Hematopoietic multipotent progenitor cell treated with erythropoietin and hydrocortisone succinate and interleukin-3 and kit ligand, for 8 days (in vitro differentiated cells): ENCODE measurements around the gene ZKSCAN1.
"Not testable (repeated sequence)": the region's sequence is repeated elsewhere in the genome, so short reads cannot be mapped to it uniquely, and the experiment has no call there.

ENCODE experiments used
- DNase-seq: peaks from one replicate; pipeline ENCODE4 v3.0.0-alpha.2; 2015

Gene ZKSCAN1

DNA sequence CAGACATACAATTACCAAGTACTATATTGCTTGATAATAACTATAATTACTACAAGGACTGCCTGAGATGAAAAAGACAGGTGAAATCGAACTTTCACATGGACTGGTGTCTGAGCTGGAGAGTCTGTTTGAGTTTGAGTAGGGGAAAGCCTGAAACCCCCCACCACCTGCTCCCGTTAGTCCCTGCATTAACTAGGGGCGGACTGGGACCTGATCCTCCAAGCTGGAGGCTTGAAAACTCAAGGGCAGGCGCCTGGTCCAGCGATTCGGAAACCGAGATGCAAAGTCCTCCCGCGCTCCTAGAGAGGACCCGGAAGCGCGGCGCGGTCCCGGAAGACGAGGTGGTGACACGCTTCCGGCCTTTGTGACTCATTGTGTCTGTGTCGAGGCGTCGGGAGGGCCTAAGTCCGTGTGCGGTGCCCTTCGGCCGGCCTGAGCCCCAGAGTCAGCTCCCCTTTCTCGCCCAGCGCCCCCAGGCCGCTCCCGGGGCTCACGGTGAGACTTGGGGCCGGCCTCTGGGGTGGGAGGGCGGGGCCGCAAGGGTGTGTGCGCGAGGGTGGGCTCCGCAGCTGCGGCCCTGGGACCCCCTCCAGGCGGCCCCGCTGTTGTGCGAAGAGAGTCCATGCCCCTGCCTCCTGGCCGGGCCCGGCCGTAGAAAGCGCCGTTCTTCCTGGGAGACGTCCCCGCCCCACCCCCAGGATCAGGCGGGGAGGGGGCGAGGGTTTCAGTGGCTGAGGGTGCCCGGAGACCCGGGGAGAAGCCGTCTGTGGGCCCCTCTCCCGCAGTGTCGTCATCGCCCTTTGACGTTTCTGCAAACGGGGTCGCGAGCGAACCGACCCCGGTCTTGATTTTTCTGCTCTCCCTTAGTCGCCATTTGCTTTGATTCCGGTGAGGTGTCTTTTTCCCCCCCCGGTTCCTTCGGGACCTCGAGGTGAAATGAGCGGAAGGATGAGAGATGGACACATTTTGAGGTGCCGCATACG, at the start of gene ZKSCAN1:
TSS of gene ZKSCAN1 (plus strand) at position 365 of the 983 bp plus-strand sequence. CDS start 7,911 bp downstream, outside the sequence.
- peak; percentile 95 for DNase-seq

DNA sequence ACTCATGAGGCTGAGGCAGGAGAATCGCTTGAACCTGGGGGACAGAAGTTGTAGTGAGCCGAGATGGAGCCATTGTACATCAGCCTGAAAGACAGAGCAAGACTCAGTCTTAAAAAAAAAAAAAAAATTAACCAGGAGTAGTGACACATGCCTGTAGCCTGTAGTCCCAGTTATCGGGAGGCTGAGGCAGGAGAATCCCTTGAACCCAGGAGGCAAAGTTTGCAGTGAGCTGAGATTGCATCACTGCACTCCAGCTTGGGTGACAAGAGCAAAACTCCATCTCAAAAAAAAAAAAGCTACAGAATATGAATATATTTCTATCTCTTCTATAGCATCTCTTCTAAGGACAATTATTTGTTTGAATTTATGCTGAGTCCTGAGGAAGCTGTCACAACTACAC, 46.1 kb upstream of the ZKSCAN1 start:
- no peak for DNase-seq

- not testable (repeated sequence) for DNase-seq
Measured at GRCh38 chr7:99969813-99970212, 45.6 kb upstream of the ZKSCAN1 start.

- DNase-seq: no peak
Measured at GRCh38 chr7:99971242-99971641, 44.2 kb upstream of the ZKSCAN1 start.

- not testable (repeated sequence) for DNase-seq
Measured at GRCh38 chr7:99973817-99974216, 41.6 kb upstream of the ZKSCAN1 start.

- no peak for DNase-seq
Measured at GRCh38 chr7:99974681-99975080, 40.7 kb upstream of the ZKSCAN1 start.

DNA sequence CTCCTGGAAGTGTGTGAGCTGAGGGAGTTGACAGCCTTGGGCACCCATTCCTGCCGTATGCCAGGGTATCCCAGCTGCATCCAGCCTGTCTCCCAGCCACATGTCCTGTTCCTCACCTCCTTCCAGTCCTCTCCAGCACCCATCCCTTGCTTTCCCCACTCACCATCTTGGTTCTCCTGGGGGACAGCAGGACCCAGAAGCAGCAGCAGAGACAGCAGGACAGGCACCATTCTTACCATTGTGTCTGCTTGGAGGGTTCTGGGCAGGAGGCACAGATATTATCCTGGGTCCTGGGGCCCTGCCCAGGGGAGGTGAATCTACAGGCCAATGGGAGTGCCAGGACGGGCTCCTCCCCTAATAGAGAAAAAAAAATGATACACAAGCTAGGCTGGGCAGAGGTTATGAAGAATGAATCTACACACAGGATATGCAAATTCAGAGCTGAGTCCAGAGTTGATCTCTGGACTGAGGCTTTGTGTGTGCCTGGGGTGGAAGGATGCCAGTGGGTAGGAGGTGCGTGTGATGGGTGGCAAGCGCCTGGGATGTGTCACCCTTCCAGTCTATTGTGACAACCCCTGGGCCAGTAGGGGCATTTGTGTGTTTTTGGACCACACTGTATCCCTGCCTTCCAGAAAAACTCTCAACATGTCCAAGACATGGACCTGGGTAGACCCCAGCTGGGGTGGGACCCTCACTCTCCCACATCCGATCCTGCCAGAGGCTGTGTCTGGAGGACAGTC, 39.4 kb upstream of the ZKSCAN1 start, which contains the start of gene AZGP1:
TSS of gene AZGP1 (minus strand) at position 250 of the 740 bp plus-strand sequence. CDS start at position 239, 11 bp downstream.
- peak; percentile 71 for DNase-seq

DNA sequence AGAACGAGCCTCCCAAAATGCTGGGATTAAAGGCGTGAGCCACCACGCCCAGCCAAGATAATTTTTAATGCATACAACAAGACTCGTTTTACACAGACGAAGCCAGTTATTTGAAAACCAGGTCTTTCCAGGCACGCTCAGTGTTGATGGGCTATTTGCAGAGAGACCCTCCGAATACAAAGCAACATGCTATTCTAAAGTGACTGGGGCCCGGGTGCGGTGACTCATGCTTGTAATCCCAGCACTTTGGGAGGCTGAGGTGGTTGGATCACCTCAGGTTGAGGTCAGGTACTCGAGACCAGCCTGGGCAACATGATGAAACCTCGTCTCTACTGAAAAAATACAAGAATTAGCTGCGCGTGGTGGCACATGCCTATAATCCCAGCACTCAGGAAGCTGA, 38.8 kb upstream of the ZKSCAN1 start:
- DNase-seq: no peak

DNA sequence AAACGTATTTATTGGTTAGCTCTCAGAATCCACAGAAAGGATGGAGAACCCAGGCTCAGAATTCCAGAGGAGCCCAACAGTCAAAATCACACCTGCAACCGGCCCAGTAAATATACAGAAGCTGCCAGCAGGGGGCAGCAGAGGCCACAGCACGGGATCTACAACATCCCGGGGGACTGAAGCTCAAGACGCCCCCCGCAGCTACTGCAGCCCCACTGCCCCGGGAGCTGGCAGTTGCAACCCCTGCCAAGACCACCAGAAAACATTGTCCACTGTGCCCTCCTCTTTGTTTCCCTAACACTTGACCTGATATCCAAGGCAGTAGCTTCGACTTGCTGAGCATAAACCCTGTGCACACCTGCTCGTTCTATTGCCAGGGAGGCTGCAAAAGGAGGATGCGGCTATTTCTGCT, 35.6 kb upstream of the ZKSCAN1 start:
- DNase-seq: peak; percentile 31

GRCh38 chr7:99980448-99980872, 34.9 kb upstream of the ZKSCAN1 start:
- not testable (repeated sequence) for DNase-seq

DNA sequence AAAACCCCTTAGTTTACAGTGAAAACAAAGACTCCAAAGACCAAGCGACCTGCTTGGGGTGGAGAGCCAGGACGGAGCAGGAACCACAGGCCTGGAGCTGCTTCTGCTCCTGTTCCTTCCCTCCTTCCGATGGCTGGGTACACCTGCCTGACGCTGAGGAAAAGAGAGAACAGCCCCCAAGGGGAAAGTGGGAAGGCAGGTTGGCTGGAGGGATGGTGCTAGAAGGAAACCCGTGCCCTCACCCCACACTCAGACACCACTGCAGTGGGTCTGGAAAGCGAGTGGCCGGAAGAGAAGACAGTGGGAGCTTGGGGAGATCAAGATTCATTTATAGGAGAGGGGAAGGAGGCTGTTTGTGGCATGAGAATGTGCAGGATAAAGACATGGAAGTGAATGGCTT, 34.3 kb upstream of the ZKSCAN1 start:
- DNase-seq: not testable (repeated sequence)

DNA sequence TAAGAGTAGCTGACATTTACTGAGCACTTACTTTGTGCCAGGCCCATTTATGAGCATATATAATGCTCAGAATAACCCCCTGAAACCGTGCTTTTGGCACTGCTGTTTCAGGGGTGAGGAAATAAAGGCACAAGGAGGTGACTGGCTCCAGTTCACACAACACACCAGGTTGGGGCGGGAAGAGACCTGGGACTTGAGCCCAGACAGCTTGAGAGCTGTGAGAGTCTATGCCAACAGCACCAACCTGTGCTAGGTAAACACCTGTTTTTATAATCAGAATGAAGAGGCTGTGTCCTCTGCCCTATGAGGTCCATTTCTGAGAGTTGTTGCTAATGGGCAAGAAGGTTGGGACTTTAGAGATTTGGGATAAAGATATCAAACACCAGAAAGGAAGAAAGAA, 30.8 kb upstream of the ZKSCAN1 start:
- DNase-seq: no peak

DNA sequence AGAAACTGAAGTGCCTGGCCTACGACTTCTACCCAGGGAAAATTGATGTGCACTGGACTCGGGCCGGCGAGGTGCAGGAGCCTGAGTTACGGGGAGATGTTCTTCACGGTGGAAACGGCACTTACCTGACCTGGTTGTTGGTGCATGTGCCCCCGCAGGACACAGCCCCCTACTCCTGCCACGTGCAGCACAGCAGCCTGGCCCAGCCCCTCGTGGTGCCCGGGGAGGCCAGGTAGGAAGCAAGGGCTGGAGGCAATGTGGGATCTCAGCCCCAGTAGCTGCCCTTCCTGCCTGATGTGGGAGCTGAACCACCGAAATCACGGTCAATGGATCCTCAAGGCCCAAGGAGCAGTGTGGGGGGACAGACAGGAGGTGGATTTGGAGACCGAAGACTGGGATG, 28.1 kb upstream of the ZKSCAN1 start:
- DNase-seq: not testable (repeated sequence)

GRCh38 chr7:99987846-99988245, 27.6 kb upstream of the ZKSCAN1 start:
- no peak for DNase-seq

DNA sequence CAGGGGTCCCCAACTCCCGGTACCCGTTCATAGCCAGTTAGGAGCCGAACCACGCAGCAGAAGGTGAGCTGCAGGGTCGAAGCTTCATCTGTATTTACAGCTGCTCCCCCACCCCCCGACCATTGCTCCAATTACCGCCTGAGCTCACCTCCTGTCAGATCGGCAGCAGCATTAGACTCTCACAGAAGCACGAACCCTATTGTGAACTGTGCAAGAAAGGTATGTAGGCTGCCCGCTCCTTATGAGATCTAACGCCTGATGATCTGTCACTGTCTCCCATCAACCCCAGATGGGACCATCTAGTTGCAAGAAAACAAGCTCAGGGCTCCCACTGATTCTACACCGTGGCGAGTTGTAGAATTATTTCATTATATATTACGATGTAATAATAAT, 24.9 kb upstream of the ZKSCAN1 start:
- DNase-seq: no peak

DNA sequence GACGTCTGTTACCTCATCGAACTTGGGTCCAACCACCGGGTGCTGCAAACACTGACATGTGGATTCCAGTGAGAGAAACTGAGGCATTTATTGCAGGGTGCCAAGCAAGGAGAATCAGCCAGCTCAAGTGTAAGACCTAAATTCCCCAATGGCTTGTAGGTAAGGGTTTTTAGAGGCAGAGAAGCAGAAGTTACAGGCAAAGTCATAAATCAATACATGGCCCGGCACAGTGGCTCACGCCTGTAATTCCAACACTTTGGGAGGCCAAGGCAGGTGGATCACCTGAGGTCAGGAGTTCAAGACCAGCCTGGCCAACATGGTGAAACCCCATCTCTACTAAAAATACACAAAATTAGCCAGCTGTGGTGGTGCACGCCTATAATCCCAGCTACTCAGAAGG, 23.9 kb upstream of the ZKSCAN1 start:
- DNase-seq: not testable (repeated sequence)

- DNase-seq: no peak
Measured at GRCh38 chr7:99992330-99993038, 22.9 kb upstream of the ZKSCAN1 start.

- no peak for DNase-seq
Measured at GRCh38 chr7:99994819-99995218, 20.6 kb upstream of the ZKSCAN1 start.

DNA sequence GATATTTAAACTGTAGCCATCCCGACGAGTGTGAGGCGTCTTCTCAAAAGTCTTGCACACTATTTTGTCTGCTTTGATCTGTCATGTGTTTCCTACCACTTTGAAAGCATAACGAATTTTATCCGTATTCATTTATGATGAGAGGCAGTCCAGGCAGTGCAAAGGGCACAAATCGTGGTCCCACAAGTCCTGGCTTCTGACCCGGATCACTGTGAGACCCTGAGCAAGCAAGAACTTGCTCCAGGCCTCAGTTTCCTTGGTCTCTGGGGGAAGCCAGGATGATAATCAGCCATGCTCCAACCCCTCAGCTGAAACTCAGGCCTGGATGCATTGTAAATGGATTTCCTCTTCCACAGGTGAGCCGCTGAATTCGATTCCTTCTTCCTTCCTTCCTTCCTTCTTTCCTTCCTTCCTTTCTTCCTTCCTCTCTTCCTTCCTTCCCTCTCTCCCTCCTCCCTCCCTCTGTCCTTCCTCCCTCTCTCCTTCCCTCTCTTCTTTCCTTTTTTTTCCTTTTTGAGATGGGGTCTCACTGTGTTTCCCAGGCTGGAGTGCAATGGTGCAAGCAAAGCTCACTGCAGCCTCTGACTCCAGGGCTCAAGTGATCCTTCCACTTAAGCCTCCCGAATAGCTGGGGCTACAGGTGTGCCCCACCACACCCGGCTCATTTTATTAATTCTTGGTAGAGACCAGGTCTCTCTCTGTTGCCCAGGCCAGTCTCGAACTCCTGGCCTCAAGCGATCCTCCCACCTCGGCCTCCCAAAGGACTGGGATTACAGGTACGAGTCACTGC, 18.4 kb upstream of the ZKSCAN1 start:
- DNase-seq: no peak

DNA sequence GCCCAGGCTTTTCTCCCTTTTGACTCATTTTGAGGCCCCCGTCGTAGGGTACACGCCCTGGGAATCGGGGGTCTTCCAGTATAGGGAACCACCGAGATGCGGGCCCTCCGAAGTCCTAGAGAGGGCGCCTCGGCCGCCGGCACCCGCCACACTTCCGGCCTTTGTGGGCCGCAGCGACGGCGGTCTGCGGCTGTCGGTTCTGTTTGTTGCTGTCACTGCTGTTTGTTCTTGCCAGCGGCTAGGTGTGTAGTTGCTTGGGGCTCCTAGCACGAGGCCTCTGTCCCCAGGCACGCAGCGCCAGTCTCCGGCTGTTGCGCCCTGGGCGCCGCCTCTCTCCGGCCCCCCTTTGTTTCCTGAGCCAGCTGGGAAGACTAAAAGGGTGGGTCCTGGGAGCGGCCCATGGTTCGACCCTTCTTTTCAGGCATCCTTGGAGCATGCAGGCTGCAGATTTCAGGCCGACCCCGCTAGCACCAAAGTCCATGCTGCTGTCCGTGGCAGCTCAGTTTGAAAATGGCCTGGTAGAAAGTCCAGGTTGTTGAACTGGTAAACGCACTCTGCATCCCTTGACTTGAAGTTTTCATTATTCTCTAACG, 17.8 kb upstream of the ZKSCAN1 start:
- DNase-seq: peak; percentile 41

DNA sequence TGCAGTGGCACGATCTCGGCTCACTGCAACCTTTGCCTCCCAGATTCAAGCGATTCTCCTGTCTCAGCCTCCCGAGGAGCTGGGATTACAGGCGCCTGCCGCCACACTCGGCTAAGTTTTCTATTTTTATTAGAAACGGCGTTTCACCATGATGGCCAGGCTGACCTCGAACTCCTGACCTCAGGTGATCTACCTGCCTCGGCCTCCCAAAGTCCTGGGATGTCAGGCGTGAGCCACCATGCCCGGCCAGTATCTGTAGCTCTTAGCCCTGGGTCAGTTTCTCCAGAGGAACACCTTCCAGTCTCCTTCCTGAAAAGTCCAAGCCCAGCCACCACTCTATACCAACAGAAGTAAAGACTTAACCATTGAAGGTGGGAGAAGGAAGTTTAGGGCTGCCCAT, 15.2 kb upstream of the ZKSCAN1 start:
- no peak for DNase-seq
